KOPT-K1 (cell line): ENCODE measurements around the gene ANKRD13B.
A peak's percentile ranks its signal among the peaks of the same experiment; 100 is the strongest.
"Not testable (repeated sequence)": the region's sequence is repeated elsewhere in the genome, so short reads cannot be mapped to it uniquely, and the experiment has no call there.

Experiments used
- H3K27ac ChIP-seq: fragments of 200-600 bp; sonication (generic); 2 replicates; pipeline ENCODE4 v1.5.1; 2016; ENCODE audit warnings: antibody characterized with exemption, mild to moderate bottlenecking, low read depth, low read length; ENCODE audit not compliant: poor library complexity, severe bottlenecking
- H3K36me3 ChIP-seq: fragments of 200-600 bp; sonication (generic); 2 replicates; pipeline ENCODE4 v1.5.1; 2017; ENCODE audit warnings: antibody characterized with exemption, mild to moderate bottlenecking, low read length, moderate library complexity; ENCODE audit not compliant: insufficient read depth
- H3K9me3 ChIP-seq: fragments of 200-600 bp; sonication (generic); 2 replicates; pipeline ENCODE4 v1.5.1; 2017; ENCODE audit warnings: antibody characterized with exemption, low read length, mild to moderate bottlenecking; ENCODE audit not compliant: insufficient read depth, poor library complexity, severe bottlenecking

ANKRD13B gene

DNA sequence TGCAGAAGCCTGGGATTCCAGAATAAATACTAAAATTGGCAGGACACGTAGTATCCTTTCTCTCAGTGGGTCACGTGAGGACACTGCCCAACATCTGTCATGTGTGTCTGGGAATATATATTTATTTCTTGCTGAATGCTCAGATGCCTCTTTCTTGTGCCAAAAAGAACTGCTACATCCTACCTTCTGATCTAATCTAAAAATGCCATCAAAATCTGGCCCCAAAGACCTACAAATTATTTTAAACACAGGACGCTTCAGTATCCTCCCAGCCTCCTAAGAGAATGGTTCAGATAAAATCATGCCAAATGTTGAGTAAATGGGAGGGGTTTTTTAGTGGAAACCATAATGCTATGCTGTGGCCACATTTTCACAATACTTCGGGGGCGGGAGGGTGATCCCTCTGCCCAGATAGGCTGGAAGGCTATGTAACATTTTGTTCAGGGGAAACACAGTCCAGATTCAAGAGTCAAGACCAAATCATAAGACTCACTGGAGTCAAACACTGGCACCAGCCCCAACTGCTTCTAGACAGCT lies 52.7 kb downstream of the ANKRD13B start:
- H3K36me3 ChIP-seq: peaks cover 87% of the 10 kb centered on the region
- H3K27ac ChIP-seq: no peak overlapping the region
- H3K9me3 ChIP-seq: no peaks in the 10 kb centered on the region

DNA sequence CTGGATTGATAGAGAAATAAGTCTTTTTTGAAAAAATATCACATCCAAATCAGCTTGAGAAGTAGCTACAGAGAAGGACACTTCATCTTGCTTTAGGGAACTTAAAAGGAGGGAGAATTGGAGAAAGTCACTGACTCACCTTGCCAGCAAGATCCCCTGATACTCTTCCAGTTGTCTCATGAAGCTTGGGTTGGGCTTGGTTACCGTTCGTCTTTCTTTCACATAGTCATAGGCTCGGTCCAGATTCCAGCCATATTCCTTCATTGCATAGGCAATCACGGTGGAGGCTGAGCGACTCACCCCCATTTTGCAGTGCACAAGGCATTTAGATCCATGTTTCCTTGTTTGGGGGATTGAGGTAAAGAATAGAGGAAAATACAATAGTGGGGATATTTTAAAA lies 55.1 kb downstream of the ANKRD13B start:
- H3K9me3 ChIP-seq: no peaks in the 10 kb centered on the region
- peaks cover 87% of the 10 kb centered on the region for H3K36me3 ChIP-seq
- H3K27ac ChIP-seq: no peak overlapping the region

DNA sequence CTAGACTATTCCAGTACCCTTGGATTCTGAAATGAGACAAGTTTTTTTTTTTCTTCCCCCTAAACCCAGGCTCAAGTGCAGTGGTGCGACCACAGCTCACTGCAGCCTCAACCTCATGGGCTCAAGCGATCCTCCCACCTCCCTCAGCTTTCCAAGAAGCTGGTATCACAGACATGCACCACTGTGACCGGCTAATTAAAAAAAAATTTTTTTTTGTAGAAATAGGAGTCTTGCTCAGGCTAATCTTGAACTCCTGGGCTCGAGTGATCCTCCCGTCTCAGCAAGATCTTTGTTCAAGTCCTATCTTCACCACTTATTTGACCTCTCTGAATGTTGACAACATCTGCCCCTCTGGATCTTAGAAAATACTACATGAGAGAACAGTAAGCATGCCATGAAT lies 56.4 kb downstream of the ANKRD13B start:
- H3K9me3 ChIP-seq: no peaks in the 10 kb centered on the region
- peaks cover 87% of the 10 kb centered on the region for H3K36me3 ChIP-seq
- no peak overlapping the region for H3K27ac ChIP-seq

DNA sequence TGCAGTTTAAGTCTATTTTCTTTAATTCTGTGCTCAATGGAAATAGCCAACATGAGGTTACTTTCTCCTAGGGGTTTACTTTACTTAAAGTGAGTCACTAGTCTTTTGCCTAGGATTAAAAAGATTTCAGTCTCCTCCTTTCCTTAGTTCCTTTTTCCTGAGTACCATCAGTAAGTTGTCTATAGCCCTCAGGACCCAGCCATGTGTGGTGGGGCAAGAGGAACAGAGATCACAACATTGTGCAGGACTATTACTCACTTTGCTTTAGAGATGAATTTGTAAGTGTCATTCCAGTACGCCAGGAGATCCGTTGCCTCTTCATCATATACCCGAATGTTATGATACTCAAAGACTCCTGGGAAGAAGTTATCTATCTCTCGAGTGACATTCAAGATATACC lies 57.5 kb downstream of the ANKRD13B start:
- H3K9me3 ChIP-seq: no peaks in the 10 kb centered on the region
- peaks cover 89% of the 10 kb centered on the region for H3K36me3 ChIP-seq
- H3K27ac ChIP-seq: no peak overlapping the region

DNA sequence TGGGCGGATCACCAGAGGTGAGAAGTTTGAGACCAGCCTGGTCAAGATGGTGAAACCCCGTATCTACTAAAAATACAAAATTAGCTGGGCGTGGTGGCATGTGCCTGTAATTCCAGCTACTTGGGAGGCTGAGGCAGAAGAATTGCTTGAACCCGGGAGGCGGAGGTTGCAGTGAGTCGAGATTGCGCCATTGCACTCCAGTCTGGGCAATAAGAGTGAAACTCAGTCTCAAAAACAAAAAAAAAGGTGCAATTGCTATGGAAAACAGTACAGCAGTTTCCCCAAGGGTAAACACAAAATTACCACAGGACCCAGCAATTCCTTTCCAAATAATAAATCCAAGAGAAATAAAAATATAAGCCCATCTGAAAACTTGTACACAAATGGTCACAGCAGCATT lies 59.0 kb downstream of the ANKRD13B start:
- not testable (repeated sequence) for H3K9me3 ChIP-seq, H3K27ac ChIP-seq
- H3K36me3 ChIP-seq: peaks cover 89% of the 10 kb centered on the region

DNA sequence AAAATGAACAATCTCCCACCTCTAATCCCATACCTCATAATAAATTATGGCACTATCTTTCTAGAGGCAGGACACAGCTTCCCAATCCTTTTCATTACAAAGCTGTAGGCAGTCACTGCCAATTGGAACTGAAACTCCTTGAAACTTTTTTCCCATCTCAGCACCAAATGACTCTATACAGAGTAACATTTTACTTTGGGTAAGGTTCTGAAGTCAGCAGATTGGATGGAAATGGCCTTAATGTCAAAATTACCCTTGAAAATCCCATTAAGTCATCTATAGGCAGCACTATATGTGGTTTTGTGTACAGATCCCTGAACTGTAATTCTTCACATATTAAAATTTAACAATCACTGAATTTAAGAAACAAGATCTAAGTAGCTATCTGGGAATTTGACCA lies 60.0 kb downstream of the ANKRD13B start:
- no peak overlapping the region for H3K27ac ChIP-seq
- peaks cover 88% of the 10 kb centered on the region for H3K36me3 ChIP-seq
- no peaks in the 10 kb centered on the region for H3K9me3 ChIP-seq

DNA sequence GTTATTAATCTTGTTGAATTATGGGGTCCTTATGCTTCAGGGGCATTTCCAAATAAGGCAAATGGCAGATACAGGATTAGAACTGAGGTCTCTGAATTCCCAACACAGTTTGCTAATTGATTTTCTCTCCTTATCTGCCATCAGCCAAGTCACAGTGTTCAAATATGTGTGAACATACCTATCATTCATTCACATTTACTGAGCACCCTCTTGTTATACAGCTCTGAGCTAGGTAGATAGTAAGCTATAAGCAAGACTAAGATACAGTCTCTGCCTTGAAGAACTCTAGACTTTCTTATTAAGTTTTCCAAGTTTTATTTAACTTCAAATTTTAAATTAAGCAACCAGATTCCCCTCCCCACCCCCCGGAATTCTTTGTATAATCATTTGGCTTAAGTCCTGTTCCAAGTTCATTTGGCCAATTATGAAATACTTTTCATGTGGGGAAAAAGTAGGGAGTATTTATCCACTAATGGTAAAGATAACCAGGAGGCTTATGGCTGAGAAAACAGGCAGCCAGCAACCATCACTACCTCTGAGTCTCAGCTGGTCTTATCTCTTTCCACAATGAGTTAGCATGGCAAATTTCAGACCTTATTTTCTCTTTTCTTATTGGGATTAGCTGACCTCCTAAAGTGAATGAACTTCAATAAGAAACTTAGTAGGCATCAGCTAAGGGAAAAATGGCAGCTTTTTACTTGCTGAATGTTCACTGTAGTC lies 61.2 kb downstream of the ANKRD13B start:
- Histone ChIP-seq H3K9me3 (no peaks in the 10 kb centered on the region), H3K36me3 (peaks cover 82% of the 10 kb centered on the region), H3K27ac (no peak overlapping the region)

DNA sequence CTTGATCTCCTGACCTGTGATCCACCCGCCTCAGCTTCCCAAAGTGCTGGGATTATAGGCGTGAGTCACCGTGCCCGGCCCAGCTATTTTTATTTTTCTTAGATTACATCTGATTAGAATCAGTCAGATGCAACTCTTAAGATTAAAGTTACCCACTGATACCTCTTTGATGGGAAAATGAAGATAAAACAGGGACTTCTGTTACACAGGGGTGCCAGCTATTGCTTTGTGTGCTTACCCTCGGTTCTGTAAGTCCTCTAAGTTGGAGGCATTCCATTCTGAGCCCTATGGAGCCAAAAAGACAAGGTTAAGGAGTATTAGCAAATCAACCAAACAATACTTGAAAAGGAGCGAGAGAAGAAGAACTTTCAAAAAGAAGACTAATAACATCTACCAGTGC lies 62.4 kb downstream of the ANKRD13B start:
- Histone ChIP-seq H3K36me3 (peaks cover 76% of the 10 kb centered on the region), H3K27ac (no peak overlapping the region), H3K9me3 (no peaks in the 10 kb centered on the region)

DNA sequence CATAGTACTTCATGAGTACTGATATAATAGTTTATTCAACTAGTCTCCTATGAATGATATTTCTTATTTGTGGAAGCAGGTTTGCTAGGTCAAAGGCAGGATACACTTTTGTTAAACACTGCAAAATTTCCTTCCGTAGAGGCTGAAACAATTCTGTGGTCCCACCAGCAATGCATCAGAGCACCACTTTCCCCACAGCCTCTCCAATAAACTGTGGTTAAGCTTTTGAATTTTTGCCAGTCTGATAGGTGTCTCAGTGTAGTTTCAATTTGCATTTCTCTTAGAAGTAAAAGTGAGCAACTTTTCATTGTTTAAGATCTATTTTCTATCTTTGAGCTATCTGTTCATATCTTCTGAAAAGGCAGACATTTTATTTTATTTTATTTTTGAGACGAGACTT lies 66.2 kb downstream of the ANKRD13B start:
- Histone ChIP-seq H3K9me3 (no peaks in the 10 kb centered on the region), H3K27ac (peak overlapping the region; percentile 33), H3K36me3 (peaks cover 82% of the 10 kb centered on the region)

DNA sequence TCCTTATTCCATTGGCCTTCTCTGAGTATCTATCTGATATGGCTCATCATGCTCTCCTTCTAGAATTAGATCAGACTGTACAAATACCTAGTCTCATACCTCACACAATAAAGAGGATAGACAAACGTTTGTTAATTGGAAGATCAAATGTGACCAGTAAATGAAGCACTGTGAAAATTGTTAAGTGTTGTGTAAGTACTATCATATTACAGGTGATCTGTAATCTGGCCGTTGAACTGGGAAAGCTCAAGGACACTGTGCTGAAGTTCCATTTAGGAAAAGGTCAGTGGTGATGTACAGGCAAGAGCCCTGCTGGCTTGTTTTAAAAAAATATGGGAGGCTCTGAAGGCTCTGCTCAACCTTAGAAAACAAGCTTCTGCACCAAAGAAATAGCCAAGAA lies 68.3 kb downstream of the ANKRD13B start:
- peaks cover 82% of the 10 kb centered on the region for H3K36me3 ChIP-seq
- no peaks in the 10 kb centered on the region for H3K9me3 ChIP-seq

DNA sequence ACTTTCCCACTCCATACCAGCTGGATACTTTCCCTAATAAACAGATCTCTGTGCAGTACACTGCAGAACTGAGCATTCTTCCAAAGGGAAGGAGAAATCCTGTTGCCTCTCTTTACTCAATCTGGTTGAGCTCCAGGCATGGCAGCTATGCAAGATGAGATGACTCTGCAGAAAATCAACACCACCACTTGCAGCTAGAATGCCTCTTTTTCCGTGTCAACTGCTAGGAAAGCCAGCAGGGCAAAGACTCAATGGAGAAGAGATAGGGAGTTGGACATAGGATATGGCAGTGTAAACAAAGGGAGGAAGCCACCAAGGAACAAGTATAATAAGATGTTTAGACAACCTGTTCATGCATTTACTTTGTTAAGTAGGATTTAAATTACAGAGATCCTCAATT lies 70.2 kb downstream of the ANKRD13B start:
- Histone ChIP-seq H3K9me3 (no peaks in the 10 kb centered on the region), H3K27ac (no peak overlapping the region), H3K36me3 (peaks cover 84% of the 10 kb centered on the region)

More for the DNA sequence above, 68.3 kb downstream of the ANKRD13B start:
- no peak overlapping the region for H3K27ac ChIP-seq
